PFSK-1 (cell line): ENCODE measurements around the gene KCNK13.

Experiments used
- FOXP2 ChIP-seq: optimal IDR thresholded peaks from 2 replicates; pipeline ENCODE3; 2011; ENCODE audit warnings: borderline replicate concordance, control low read depth, inconsistent platforms; ENCODE audit not compliant: insufficient read depth; ENCODE audit errors: extremely low read length, extremely low read depth
- POLR2AphosphoS5 ChIP-seq: IDR thresholded peaks from 2 replicates; pipeline ENCODE4 v1.6.1; 2012; ENCODE audit warnings: low read depth, mild to moderate bottlenecking, control low read depth, low read length, moderate library complexity
- SIN3A ChIP-seq: IDR thresholded peaks from 2 replicates; pipeline ENCODE4 v1.6.1; 2012; ENCODE audit warnings: mild to moderate bottlenecking, low read length, moderate library complexity, borderline replicate concordance; ENCODE audit not compliant: insufficient read depth
- TAF1 ChIP-seq: IDR thresholded peaks from 2 replicates; pipeline ENCODE4 v1.6.1; 2012; ENCODE audit warnings: low read length, control low read depth, borderline replicate concordance; ENCODE audit not compliant: insufficient read depth
- TF ChIP-seq, protein P1 (sequence below), 2 experiments: IDR thresholded peaks; 2 replicates each; pipeline versions ENCODE4 v1.6.1 to v1.8.0; 2011 to 2012; ENCODE audit warnings: low read depth in 2 of 2, low read length in 2 of 2, control low read depth in 1 of 2, inconsistent platforms in 1 of 2, mild to moderate bottlenecking in 1 of 2, moderate library complexity in 1 of 2; ENCODE audit not compliant: insufficient read depth in 1 of 2

KCNK13 gene

GRCh38 chr14:90154110-90154509, 92.3 kb downstream of the KCNK13 start:
- no peak for TF ChIP-seq FOXP2
- TF ChIP-seq, protein P1, sequence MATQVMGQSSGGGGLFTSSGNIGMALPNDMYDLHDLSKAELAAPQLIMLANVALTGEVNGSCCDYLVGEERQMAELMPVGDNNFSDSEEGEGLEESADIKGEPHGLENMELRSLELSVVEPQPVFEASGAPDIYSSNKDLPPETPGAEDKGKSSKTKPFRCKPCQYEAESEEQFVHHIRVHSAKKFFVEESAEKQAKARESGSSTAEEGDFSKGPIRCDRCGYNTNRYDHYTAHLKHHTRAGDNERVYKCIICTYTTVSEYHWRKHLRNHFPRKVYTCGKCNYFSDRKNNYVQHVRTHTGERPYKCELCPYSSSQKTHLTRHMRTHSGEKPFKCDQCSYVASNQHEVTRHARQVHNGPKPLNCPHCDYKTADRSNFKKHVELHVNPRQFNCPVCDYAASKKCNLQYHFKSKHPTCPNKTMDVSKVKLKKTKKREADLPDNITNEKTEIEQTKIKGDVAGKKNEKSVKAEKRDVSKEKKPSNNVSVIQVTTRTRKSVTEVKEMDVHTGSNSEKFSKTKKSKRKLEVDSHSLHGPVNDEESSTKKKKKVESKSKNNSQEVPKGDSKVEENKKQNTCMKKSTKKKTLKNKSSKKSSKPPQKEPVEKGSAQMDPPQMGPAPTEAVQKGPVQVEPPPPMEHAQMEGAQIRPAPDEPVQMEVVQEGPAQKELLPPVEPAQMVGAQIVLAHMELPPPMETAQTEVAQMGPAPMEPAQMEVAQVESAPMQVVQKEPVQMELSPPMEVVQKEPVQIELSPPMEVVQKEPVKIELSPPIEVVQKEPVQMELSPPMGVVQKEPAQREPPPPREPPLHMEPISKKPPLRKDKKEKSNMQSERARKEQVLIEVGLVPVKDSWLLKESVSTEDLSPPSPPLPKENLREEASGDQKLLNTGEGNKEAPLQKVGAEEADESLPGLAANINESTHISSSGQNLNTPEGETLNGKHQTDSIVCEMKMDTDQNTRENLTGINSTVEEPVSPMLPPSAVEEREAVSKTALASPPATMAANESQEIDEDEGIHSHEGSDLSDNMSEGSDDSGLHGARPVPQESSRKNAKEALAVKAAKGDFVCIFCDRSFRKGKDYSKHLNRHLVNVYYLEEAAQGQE (IDR thresholded peaks at IDR 0.05; ENCODE audit: insufficient read depth in 1 of 2, low read depth in 2 of 2, low read length in 2 of 2), result no peak
- TF ChIP-seq SIN3A, result no peak
- TF ChIP-seq TAF1, result no peak
- no peak for TF ChIP-seq POLR2AphosphoS5

DNA sequence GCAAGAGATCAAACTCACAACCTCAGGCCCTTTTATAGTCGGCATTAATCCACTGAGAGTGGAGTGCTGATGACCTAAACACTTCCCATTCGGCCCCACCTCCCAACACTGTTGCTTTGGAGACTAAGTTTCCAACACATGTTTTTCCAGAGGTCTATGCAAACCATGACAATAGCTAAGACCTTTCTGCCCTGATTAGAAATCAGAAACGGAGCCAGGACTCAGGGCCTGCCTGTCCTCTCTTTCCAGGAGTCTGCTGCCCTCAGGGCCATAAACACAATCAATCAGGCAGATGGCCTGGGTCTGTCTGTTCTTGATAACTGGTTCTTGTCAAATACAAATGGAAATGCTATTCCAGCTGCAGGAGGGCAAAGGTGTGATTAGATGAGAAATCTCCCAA, 97.4 kb downstream of the KCNK13 start:
- TF ChIP-seq SIN3A (no peak), TAF1 (no peak), POLR2AphosphoS5 (no peak), FOXP2 (no peak)
- TF ChIP-seq, protein P1 (IDR thresholded peaks at IDR 0.05; ENCODE audit: insufficient read depth in 1 of 2, low read depth in 2 of 2, low read length in 2 of 2), result no peak

GRCh38 chr14:90159688-90160087, 97.9 kb downstream of the KCNK13 start:
- TF ChIP-seq, protein P1 (IDR thresholded peaks at IDR 0.05; ENCODE audit: insufficient read depth in 1 of 2, low read depth in 2 of 2, low read length in 2 of 2), result no peak
- TF ChIP-seq TAF1, result no peak
- no peak for TF ChIP-seq SIN3A
- TF ChIP-seq FOXP2, result no peak
- TF ChIP-seq POLR2AphosphoS5, result no peak

- no peak for TF ChIP-seq SIN3A
- TF ChIP-seq TAF1, result no peak
- TF ChIP-seq, protein P1 (IDR thresholded peaks at IDR 0.05; ENCODE audit: insufficient read depth in 1 of 2, low read depth in 2 of 2, low read length in 2 of 2), result no peak
- TF ChIP-seq POLR2AphosphoS5, result no peak
- TF ChIP-seq FOXP2, result no peak
Observed at GRCh38 chr14:90161129-90161528, 99.3 kb downstream of the KCNK13 start.

GRCh38 chr14:90168425-90169105, 106.8 kb downstream of the KCNK13 start:
- TF ChIP-seq, protein P1 (IDR thresholded peaks at IDR 0.05; ENCODE audit: insufficient read depth in 1 of 2, low read depth in 2 of 2, low read length in 2 of 2), result no peak
- TF ChIP-seq SIN3A, result no peak
- no peak for TF ChIP-seq POLR2AphosphoS5
- TF ChIP-seq TAF1, result no peak
- no peak for TF ChIP-seq FOXP2
